ENCODE measurements around the gene TNFAIP1. TPM values are rescaled to one million over a fixed set of nuclear protein-coding genes. Genes with fewer than 3 reads are reported as not detected.

Gene TNFAIP1
- total RNA-seq, 4 donors from 2014 or later: 23.7 to 43.8 (median 34.8) TPM

- no peak overlapping the region for H3K27ac ChIP-seq (replicated peaks in 1 of 4)
- WGBS: 85% methylated on average over 9 of the region's 9 CpGs
Measured at GRCh38 chr17:28344011-28344410, 8.4 kb downstream of the TNFAIP1 start.

GRCh38 chr17:28344435-28344901, 8.9 kb downstream of the TNFAIP1 start:
- Histone ChIP-seq H3K9me3 (no peaks in the 10 kb centered on the region), H3K4me3 (no peak overlapping the region), H3K4me1 (peaks cover 9 to 28% (median 20%) of the 10 kb centered on the region in 4 donors), H3K36me3 (peaks cover 66 to 100% (median 99%) of the 10 kb centered on the region in 4 donors), H3K27me3 (no peaks in the 10 kb centered on the region), H3K27ac (replicated peaks in 1 of 4) (no peak overlapping the region)
- no peak for DNase-seq (ENCODE audit: extremely low spot score)
- no peak for TF ChIP-seq POLR2AphosphoS5 (IDR thresholded peaks at IDR 0.05)
- no peak for TF ChIP-seq EP300 (IDR thresholded peaks at IDR 0.05)
- TF ChIP-seq, protein P1, sequence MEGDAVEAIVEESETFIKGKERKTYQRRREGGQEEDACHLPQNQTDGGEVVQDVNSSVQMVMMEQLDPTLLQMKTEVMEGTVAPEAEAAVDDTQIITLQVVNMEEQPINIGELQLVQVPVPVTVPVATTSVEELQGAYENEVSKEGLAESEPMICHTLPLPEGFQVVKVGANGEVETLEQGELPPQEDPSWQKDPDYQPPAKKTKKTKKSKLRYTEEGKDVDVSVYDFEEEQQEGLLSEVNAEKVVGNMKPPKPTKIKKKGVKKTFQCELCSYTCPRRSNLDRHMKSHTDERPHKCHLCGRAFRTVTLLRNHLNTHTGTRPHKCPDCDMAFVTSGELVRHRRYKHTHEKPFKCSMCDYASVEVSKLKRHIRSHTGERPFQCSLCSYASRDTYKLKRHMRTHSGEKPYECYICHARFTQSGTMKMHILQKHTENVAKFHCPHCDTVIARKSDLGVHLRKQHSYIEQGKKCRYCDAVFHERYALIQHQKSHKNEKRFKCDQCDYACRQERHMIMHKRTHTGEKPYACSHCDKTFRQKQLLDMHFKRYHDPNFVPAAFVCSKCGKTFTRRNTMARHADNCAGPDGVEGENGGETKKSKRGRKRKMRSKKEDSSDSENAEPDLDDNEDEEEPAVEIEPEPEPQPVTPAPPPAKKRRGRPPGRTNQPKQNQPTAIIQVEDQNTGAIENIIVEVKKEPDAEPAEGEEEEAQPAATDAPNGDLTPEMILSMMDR (IDR thresholded peaks at IDR 0.05): no peak
- no peak for TF ChIP-seq POLR2A (IDR thresholded peaks at IDR 0.05; ENCODE audit: low read depth)
- intact Hi-C loops (cut with DNase I): no loop called here
- WGBS: 83% methylated on average over 9 of the region's 19 CpGs

More at GRCh38 chr17:28344011-28344410, 8.4 kb downstream of the TNFAIP1 start:
- Histone ChIP-seq H3K36me3 (peaks cover 67 to 99% (median 98%) of the 10 kb centered on the region in 4 donors), H3K9me3 (no peaks in the 10 kb centered on the region), H3K4me1 (peaks cover 14 to 33% (median 24%) of the 10 kb centered on the region in 4 donors), H3K4me3 (no peak overlapping the region), H3K27me3 (no peaks in the 10 kb centered on the region)
- intact Hi-C loops (cut with DNase I): no loop called here
- no peak for TF ChIP-seq POLR2AphosphoS5 (IDR thresholded peaks at IDR 0.05)
- no peak for TF ChIP-seq POLR2A (IDR thresholded peaks at IDR 0.05; ENCODE audit: low read depth)
- TF ChIP-seq EP300 (IDR thresholded peaks at IDR 0.05): no peak
- TF ChIP-seq, protein P1 (IDR thresholded peaks at IDR 0.05): no peak
- DNase-seq (ENCODE audit: extremely low spot score): no peak

DNA sequence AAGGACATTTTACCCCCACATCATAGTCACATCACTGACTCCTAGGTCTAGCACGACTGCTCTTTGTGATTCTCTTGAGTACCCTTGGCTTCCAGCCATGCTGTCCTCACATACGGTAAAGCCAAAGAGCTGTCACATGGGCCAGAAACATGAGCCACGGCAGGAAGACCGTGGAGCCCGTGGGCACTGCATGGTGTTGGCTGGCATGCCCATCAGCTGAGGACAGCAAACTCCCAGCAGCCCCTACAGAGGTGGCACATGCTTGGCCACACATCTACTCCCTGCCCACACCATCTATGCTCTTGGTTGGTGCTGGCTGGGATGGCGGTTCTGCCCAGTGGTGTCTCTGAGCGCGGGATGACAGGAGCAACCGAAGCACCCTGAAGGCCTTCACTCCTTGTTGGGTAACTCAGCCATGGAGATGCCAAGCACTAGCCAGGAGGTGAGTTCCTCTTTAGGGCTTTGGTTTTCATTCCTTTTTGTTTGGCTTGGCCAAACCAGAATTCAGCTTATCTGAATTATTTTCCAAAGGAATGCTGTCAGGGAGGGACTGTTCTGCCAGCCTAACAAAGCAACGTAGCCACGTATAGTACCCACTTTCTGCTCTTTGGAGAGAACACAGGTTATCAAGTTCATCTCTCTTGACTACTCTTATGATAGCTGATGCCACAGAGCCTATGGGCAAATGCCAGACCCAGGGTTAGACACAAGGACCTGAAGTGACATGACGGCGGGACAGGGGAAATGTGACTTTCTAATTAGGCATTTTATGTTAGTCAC, 10.0 kb downstream of the TNFAIP1 start:
- intact Hi-C loops (cut with DNase I): no loop called here
- Histone ChIP-seq H3K4me3 (no peak overlapping the region), H3K9me3 (no peaks in the 10 kb centered on the region), H3K27me3 (no peaks in the 10 kb centered on the region), H3K4me1 (peaks cover 9 to 17% (median 12%) of the 10 kb centered on the region in 4 donors), H3K27ac (replicated peaks in 1 of 4) (no peak overlapping the region), H3K36me3 (peaks cover 60 to 100% (median 98%) of the 10 kb centered on the region in 4 donors)
- WGBS: 81% methylated on average over 9 of the region's 13 CpGs
- no peak for TF ChIP-seq POLR2A (IDR thresholded peaks at IDR 0.05; ENCODE audit: low read depth)
- TF ChIP-seq EP300 (IDR thresholded peaks at IDR 0.05): no peak
- no peak for TF ChIP-seq POLR2AphosphoS5 (IDR thresholded peaks at IDR 0.05)
- TF ChIP-seq, protein P1 (IDR thresholded peaks at IDR 0.05): no peak
- no peak for DNase-seq (ENCODE audit: extremely low spot score)

DNA sequence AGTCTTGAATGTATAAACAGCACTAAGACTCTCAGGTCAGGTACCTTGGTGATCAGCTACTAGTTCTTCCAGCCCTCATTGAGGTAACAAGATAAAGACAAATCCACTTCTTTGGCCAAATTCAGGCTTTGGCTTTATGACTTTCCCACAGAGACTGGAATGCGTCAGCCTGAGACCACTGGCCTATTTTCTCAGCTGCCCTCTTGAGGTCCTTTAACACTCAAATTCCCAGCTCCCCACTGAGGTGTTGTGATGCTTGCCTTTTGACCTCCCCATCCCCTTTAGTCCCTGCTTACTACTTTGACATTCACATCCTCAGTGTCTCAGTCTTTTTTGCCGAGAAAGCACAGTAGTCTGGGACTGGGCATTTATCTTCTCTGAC, 10.6 kb downstream of the TNFAIP1 start:
- H3K4me1 ChIP-seq: peaks cover 9 to 17% (median 12%) of the 10 kb centered on the region in 4 donors
- WGBS: 74% methylated on average over 2 of the region's 2 CpGs
- DNase-seq (ENCODE audit: extremely low spot score): no peak
- H3K4me3 ChIP-seq: no peak overlapping the region
- no peaks in the 10 kb centered on the region for H3K9me3 ChIP-seq
- H3K36me3 ChIP-seq: peaks cover 60 to 100% (median 98%) of the 10 kb centered on the region in 4 donors
- intact Hi-C loops (cut with DNase I): no loop called here
- H3K27me3 ChIP-seq: no peaks in the 10 kb centered on the region
- H3K27ac ChIP-seq (replicated peaks in 1 of 4): no peak overlapping the region
- TF ChIP-seq EP300 (IDR thresholded peaks at IDR 0.05) (no peak), POLR2A (IDR thresholded peaks at IDR 0.05; ENCODE audit: low read depth) (no peak), POLR2AphosphoS5 (IDR thresholded peaks at IDR 0.05) (no peak)
- TF ChIP-seq, protein P1 (IDR thresholded peaks at IDR 0.05): no peak
